Erythroblast (primary cell): Measurements from ENCODE around the gene LONP2.

Experiments used
- GATA1 ChIP-seq: IDR thresholded peaks from 2 replicates; pipeline ENCODE4 v1.6.1; 2011; ENCODE audit warnings: low read depth, mild to moderate bottlenecking, control low read depth, low read length, moderate library complexity
- POLR2A ChIP-seq: IDR thresholded peaks from 2 replicates; pipeline ENCODE4 v1.6.1; 2011; ENCODE audit warnings: mild to moderate bottlenecking, low read length

DNA sequence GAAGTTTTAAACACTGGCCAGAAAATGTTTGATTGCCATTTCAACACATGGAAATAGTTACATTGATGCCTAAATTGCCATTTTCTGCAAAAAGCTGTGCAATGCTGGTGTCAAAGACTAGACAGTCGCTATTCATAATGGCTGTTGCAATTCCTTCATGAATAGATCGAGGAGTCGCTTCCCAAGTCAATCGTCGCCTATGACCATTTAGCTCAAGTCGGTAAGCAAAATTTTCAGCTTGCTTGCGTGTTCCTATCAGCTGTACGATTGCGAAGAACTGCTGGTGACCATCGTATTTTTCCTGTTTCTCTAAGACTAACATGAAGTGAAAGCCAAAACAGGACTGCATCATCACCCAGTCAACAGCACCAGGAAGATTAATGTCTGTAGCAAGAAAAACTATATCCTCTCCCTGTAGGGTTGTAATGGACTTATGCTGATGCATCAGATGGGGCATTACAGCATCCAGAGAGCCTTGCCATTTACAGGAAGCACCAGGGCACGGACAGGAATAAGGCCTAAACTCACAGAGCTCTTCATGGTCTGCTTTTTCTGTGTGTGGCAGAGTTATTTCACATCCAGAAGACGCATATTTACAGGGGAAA lies 117.5 kb downstream of the LONP2 start:
- TF ChIP-seq POLR2A = no peak
- TF ChIP-seq GATA1 = no peak
